Uterus (tissue), 4 donors: ENCODE data around the gene CYP3A5. TPM values are rescaled to one million over a fixed set of nuclear protein-coding genes. Genes with fewer than 3 reads are reported as not detected.

Experiments
- DNase-seq, 2 donors: peaks; one replicate each; pipeline ENCODE4 v3.0.0-alpha.2; 2019 to 2020
- H3K27ac ChIP-seq, 2 donors: fragments of 200-600 bp; sonication (generic); 1 replicate in 1 of 2; 2 replicates in 1 of 2; pipeline ENCODE4 v1.5.1; 2016 to 2018
- H3K27me3 ChIP-seq, 2 donors: fragments of 200-600 bp; sonication (generic); one replicate each; pipeline ENCODE4 v1.5.1; 2018 to 2019; ENCODE audit warnings: control low read depth in 1 of 2
- H3K36me3 ChIP-seq, 2 donors: fragments of 200-600 bp; sonication (generic); one replicate each; pipeline ENCODE4 v1.5.1; 2019; ENCODE audit warnings: control low read depth in 1 of 2
- H3K4me1 ChIP-seq, 2 donors: fragments of 200-600 bp; sonication (generic); one replicate each; pipeline ENCODE4 v1.5.1; 2018 to 2019; ENCODE audit warnings: control low read depth in 1 of 2
- H3K4me3 ChIP-seq, 2 donors: fragments of 200-600 bp; sonication (generic); 1 replicate in 1 of 2; 2 replicates in 1 of 2; pipeline ENCODE4 v1.5.1; 2018 to 2019; ENCODE audit warnings: mild to moderate bottlenecking in 1 of 2
- H3K9me3 ChIP-seq, 2 donors: fragments of 200-600 bp; sonication (generic); one replicate each; pipeline ENCODE4 v1.5.1; 2019; ENCODE audit warnings: control low read depth in 1 of 2
- CTCF ChIP-seq, 4 experiments: fragments of 200-600 bp in 2 of 4; fragments of 450-650 bp in 2 of 4; sonication (generic) in 2 of 4; IDR thresholded peaks; one replicate each; pipeline ENCODE4 v1.5.1; 2016 to 2019; ENCODE audit warnings: antibody characterized with exemption in 4 of 4, mild to moderate bottlenecking in 2 of 4, moderate library complexity in 1 of 4
- POLR2A ChIP-seq, 2 donors: fragments of 450-650 bp; IDR thresholded peaks; one replicate each; pipeline ENCODE4 v1.6.1; 2016; ENCODE audit warnings: antibody characterized with exemption in 2 of 2, mild to moderate bottlenecking in 1 of 2, moderate library complexity in 1 of 2
- intact Hi-C: fragments of 100-400 bp; cut with DNase I; formaldehyde crosslinking; loops from one replicate; pipeline ENCODE4 v1.15.1; 2023; ENCODE audit warnings: low total_unique reads
- total RNA-seq, 4 donors: library from RNA; depleted of rRNA in 3 of 4; stranded (reverse); fragments of >200 nt in 3 of 4; gene quantifications; one replicate each; pipeline versions ENCODE4 v1.1.0 to v1.2.4, GENCODE V29; 2014 to 2023
- donor health status: DM: yes; HTN: yes; CAD: no.

CYP3A5 gene
- total RNA-seq, 4 donors from 2014 or later: 0.51 to 17.3 (median 4.4) TPM; not detected in 1

- H3K27me3 ChIP-seq: no peaks in the 10 kb centered on the region
- intact Hi-C loops: no loop called here
- H3K27ac ChIP-seq: no peak overlapping the region
- peaks cover 5 to 8% of the 10 kb centered on the region in 2 donors for H3K4me1 ChIP-seq
- DNase-seq: no peak
- TF ChIP-seq POLR2A (IDR thresholded peaks at IDR 0.05) (no peak), CTCF (IDR thresholded peaks at IDR 0.05) (no peak)
- no peak overlapping the region for H3K4me3 ChIP-seq
- no peaks in the 10 kb centered on the region for H3K36me3 ChIP-seq
- no peaks in the 10 kb centered on the region for H3K9me3 ChIP-seq
These were observed 65.3 kb downstream of the CYP3A5 start for GRCh38 chr7:99614495-99614894.

DNA sequence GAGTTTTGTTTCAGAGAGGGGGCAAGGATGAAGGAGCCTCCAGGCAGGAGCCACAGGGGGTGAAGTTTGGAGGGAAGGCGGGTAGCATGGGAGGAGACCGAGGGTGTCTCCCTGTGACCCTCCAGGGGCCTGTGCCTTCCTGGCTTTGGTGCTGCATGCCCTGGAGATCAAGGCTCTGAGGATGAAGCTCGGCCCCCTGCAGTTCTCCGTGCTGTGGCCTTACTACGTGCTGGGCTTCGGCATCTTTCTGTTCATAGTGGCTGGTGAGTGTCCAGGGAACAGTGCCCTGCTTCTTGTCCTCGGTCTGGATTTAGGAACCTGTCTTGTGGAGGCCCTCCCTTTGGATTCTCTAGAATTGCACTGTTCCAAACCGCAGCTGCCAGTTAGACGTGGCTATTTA, 72.2 kb downstream of the CYP3A5 start:
- H3K4me1 ChIP-seq: no peaks in the 10 kb centered on the region
- no peaks in the 10 kb centered on the region for H3K36me3 ChIP-seq
- H3K9me3 ChIP-seq: no peaks in the 10 kb centered on the region
- no peaks in the 10 kb centered on the region for H3K27me3 ChIP-seq
- intact Hi-C loops: no loop called here
- DNase-seq: no peak
- TF ChIP-seq CTCF (IDR thresholded peaks at IDR 0.05) (no peak), POLR2A (IDR thresholded peaks at IDR 0.05) (no peak)
- no peak overlapping the region for H3K4me3 ChIP-seq
- no peak overlapping the region for H3K27ac ChIP-seq

DNA sequence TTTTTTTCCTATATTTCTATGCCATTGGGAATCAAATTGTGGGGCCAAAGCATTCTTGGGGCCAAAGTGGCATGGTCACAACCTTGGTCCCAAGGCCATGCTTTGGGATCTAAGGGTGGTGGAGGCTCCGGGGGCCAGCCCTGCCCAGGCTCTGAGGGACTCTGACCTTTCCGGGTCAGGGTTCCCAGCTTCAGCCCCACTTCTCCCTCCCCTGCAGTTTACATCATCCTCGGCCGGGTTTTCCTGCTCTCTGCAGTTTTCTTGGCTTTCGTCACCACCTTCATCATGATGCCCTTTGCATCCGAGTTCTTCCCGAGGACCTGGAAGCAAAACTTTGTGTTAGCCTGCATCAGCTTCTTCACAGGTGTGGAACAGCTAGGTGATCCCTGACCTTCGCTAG, 73.3 kb downstream of the CYP3A5 start:
- H3K4me3 ChIP-seq: no peak overlapping the region
- H3K36me3 ChIP-seq: no peaks in the 10 kb centered on the region
- intact Hi-C loops: no loop called here
- DNase-seq: no peak
- H3K27ac ChIP-seq: no peak overlapping the region
- no peaks in the 10 kb centered on the region for H3K27me3 ChIP-seq
- no peaks in the 10 kb centered on the region for H3K9me3 ChIP-seq
- H3K4me1 ChIP-seq: no peaks in the 10 kb centered on the region
- TF ChIP-seq POLR2A (IDR thresholded peaks at IDR 0.05): no peak
- TF ChIP-seq CTCF (IDR thresholded peaks at IDR 0.05): no peak

GRCh38 chr7:99605527-99605926, 74.3 kb downstream of the CYP3A5 start:
- Histone ChIP-seq H3K27me3 (no peaks in the 10 kb centered on the region), H3K4me1 (no peaks in the 10 kb centered on the region), H3K4me3 (no peak overlapping the region), H3K27ac (no peak overlapping the region), H3K36me3 (no peaks in the 10 kb centered on the region), H3K9me3 (no peaks in the 10 kb centered on the region)
- no peak for DNase-seq
- intact Hi-C loops: no loop called here
- TF ChIP-seq POLR2A (IDR thresholded peaks at IDR 0.05) (no peak), CTCF (IDR thresholded peaks at IDR 0.05) (no peak)

DNA sequence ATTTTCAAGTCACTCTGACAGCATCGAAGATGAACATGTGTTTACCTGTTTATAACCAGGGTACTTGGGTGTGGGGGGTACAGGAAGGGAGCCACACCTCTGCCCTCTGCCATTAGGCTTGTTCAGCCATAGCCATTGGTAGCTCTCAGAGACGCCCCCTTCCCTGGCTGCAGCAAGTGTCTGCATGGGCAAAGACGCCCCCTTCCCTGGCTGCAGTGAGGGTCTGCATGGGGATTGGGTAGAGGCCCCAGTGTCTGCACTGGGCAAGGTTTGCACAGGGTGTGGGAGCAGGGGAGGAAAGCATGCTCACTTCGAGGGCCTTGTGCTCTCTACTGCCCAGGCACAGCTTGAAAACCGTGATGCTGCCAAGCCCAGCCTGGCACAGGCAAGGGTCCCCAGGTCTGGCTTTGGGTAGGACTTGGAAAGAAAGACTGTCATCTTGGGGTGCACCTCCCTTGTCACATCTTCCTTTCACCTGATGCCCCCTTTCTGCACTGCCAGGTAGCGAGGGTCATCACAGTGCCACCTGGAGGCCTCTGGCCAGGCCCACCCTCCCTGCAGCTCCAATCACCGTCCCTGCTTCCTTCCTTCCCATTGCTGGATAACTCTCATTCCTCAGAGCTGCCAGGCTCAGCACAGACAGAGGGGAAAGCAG, 78.0 kb downstream of the CYP3A5 start:
- no peaks in the 10 kb centered on the region for H3K9me3 ChIP-seq
- no peak for TF ChIP-seq POLR2A (IDR thresholded peaks at IDR 0.05)
- no peak for TF ChIP-seq CTCF (IDR thresholded peaks at IDR 0.05)
- DNase-seq: no peak
- no peaks in the 10 kb centered on the region for H3K27me3 ChIP-seq
- H3K36me3 ChIP-seq: no peaks in the 10 kb centered on the region
- intact Hi-C loops: no loop called here
- no peak overlapping the region for H3K4me3 ChIP-seq
- H3K27ac ChIP-seq: no peak overlapping the region
- no peaks in the 10 kb centered on the region for H3K4me1 ChIP-seq
